ENCODE data around the gene ENAH. TPM values are rescaled to one million over a fixed set of nuclear protein-coding genes. Genes with fewer than 3 reads are reported as not detected.
A peak's percentile ranks its signal among the peaks of the same experiment; 100 is the strongest.

ENAH gene
- total and polyA plus RNA-seq, 4 donors: 15.5 to 89.4 (median 48.4) TPM

DNA sequence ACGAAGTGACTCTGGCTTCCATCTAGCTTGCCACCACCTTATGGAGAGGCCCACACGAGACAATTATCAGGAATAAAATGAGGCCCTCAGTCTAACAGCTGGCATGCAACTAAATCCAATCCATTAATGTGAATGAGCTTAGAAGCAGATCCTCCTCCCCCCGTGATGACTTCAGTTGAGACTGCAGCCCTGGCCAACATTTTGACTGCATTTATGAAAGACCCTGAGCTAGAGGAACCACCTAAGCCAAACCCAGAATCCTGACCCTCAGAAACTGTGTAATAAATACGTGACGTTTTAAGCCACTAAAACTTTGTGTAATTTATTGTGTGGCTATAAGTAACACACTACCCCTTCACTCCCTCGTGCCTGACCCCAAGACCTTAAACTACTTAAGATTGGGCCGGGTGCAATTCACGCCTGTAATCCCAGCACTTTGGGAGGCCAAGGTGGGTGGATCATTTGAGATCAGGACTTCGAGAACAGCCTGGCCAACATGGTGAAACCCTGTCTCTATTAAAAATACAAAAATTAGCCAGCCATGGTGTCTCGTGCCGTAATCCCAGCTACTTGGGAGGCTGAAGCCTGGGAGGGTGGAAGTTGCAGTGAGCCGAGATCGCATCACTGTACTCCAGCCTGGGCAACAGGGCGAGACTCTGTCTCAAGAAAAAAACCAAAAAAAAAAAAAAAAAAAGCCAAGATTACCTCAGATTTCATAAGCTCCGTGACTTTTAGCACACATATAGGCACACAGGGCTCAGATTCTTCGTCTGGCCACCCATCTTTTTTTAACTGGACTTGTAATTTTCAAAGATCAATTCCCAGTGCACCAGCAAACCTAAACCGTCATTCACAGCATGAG, 72.5 kb downstream of the ENAH start:
- no peak for DNase-seq
- H3K36me3 ChIP-seq (ENCODE audit: control insufficient read depth in 4 of 4, insufficient read depth in 4 of 4, low read length in 4 of 4): no peaks in the 10 kb centered on the region
- WGBS, 2 donors: 71 to 78% methylated on average over 17 of the region's 17 CpGs
- no peaks in the 10 kb centered on the region for H3K9me3 ChIP-seq (ENCODE audit: control insufficient read depth in 4 of 4, insufficient read depth in 3 of 4, low read length in 3 of 4)
- H3K27me3 ChIP-seq (ENCODE audit: control insufficient read depth in 3 of 3, insufficient read depth in 3 of 3, low read length in 2 of 3): no peaks in the 10 kb centered on the region
- peak overlapping the region in 1 of 2 donors; percentile 41 for H3K27ac ChIP-seq (ENCODE audit: low read depth in 1 of 2, low read length in 1 of 2)
- TF ChIP-seq, protein P1, sequence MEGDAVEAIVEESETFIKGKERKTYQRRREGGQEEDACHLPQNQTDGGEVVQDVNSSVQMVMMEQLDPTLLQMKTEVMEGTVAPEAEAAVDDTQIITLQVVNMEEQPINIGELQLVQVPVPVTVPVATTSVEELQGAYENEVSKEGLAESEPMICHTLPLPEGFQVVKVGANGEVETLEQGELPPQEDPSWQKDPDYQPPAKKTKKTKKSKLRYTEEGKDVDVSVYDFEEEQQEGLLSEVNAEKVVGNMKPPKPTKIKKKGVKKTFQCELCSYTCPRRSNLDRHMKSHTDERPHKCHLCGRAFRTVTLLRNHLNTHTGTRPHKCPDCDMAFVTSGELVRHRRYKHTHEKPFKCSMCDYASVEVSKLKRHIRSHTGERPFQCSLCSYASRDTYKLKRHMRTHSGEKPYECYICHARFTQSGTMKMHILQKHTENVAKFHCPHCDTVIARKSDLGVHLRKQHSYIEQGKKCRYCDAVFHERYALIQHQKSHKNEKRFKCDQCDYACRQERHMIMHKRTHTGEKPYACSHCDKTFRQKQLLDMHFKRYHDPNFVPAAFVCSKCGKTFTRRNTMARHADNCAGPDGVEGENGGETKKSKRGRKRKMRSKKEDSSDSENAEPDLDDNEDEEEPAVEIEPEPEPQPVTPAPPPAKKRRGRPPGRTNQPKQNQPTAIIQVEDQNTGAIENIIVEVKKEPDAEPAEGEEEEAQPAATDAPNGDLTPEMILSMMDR (IDR thresholded peaks at IDR 0.05; ENCODE audit: control extremely low read depth, extremely low read depth): no peak
- no peak for ATAC-seq (ENCODE audit: insufficient read depth, low FRiP score)
- no peak overlapping the region for H3K9ac ChIP-seq (ENCODE audit: insufficient read depth in 1 of 2, low read length in 2 of 2)
- no peak overlapping the region for H3K4me3 ChIP-seq
- peaks cover 6 to 51% (median 21%) of the 10 kb centered on the region in 5 donors for H3K4me1 ChIP-seq (ENCODE audit: control insufficient read depth in 5 of 5, insufficient read depth in 5 of 5, low read length in 5 of 5)

DNA sequence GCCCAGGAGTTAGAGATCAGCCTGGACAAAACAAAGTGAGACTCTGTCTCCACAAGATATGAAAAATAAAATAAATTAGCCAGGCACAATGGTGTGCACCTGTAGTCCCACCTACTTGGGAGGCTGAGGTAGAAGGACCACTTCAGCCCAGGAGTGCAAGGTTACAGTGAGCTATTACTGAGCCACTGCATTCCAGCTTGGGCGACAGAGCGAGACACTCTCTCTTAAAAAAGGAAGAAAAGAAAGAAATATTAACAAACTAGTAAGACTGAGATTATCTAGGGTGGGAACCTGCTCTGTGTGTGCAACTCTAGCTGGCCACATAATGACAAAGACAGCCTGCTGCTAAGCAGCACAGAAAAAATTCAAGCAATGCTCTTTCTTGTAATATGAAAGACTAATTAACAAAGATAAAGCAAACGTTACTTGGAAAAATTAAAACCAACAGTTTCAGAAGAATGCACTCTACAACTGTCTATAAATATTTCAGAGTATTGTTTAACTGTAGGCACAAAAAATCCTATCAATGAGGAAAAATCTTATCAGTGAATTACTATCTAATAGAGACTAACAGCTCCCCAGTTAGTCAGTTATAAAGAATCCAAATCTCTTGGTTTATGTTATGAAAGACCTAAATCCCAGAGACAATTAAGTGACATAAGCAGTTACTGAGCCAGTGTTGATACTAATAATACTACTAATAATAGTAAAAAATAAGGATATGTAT, 74.5 kb downstream of the ENAH start:
- DNase-seq: peak in 1 of 3 donors; percentile 36
- WGBS, 2 donors: 61 to 68% methylated on average over 3 of the region's 3 CpGs
- H3K27me3 ChIP-seq (ENCODE audit: control insufficient read depth in 3 of 3, insufficient read depth in 3 of 3, low read length in 2 of 3): no peaks in the 10 kb centered on the region
- H3K4me3 ChIP-seq: no peak overlapping the region
- no peaks in the 10 kb centered on the region for H3K36me3 ChIP-seq (ENCODE audit: control insufficient read depth in 4 of 4, insufficient read depth in 4 of 4, low read length in 4 of 4)
- no peak overlapping the region for H3K9ac ChIP-seq (ENCODE audit: insufficient read depth in 1 of 2, low read length in 2 of 2)
- peaks cover 4 to 51% (median 23%) of the 10 kb centered on the region in 5 donors for H3K4me1 ChIP-seq (ENCODE audit: control insufficient read depth in 5 of 5, insufficient read depth in 5 of 5, low read length in 5 of 5)
- no peaks in the 10 kb centered on the region for H3K9me3 ChIP-seq (ENCODE audit: control insufficient read depth in 4 of 4, insufficient read depth in 3 of 4, low read length in 3 of 4)
- TF ChIP-seq, protein P1 (IDR thresholded peaks at IDR 0.05; ENCODE audit: control extremely low read depth, extremely low read depth): no peak
- ATAC-seq (ENCODE audit: insufficient read depth, low FRiP score): no peak
- no peak overlapping the region for H3K27ac ChIP-seq (ENCODE audit: low read depth in 1 of 2, low read length in 1 of 2)

DNA sequence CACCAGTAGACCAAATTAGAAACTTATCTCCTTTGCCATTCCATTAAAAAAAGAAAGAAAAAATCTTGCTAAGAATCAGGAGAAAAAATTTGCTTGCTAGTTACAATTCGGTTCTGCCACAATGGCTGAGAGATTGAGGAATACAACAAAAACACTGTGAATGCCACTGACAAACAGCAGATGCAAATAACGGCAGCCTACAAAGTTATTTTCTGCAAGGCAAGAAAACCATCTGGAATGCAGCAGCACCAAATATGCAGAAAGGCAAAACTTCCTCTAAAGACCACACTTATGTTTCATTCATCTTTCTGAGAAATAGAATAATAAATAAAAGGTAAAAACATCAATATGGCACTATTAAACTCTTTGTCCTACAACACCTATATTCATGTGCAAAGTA, 75.7 kb downstream of the ENAH start:
- Histone ChIP-seq H3K27me3 (ENCODE audit: control insufficient read depth in 3 of 3, insufficient read depth in 3 of 3, low read length in 2 of 3) (no peaks in the 10 kb centered on the region), H3K36me3 (ENCODE audit: control insufficient read depth in 4 of 4, insufficient read depth in 4 of 4, low read length in 4 of 4) (no peaks in the 10 kb centered on the region), H3K9ac (ENCODE audit: insufficient read depth in 1 of 2, low read length in 2 of 2) (no peak overlapping the region), H3K9me3 (ENCODE audit: control insufficient read depth in 4 of 4, insufficient read depth in 3 of 4, low read length in 3 of 4) (no peaks in the 10 kb centered on the region), H3K4me3 (no peak overlapping the region), H3K4me1 (ENCODE audit: control insufficient read depth in 5 of 5, insufficient read depth in 5 of 5, low read length in 5 of 5) (peaks cover 4 to 51% (median 26%) of the 10 kb centered on the region in 5 donors), H3K27ac (ENCODE audit: low read depth in 1 of 2, low read length in 1 of 2) (no peak overlapping the region)
- TF ChIP-seq, protein P1 (IDR thresholded peaks at IDR 0.05; ENCODE audit: control extremely low read depth, extremely low read depth): no peak
- 71 to 82% methylated on average over 2 of the region's 2 CpGs for WGBS, 2 donors
- ATAC-seq (ENCODE audit: insufficient read depth, low FRiP score) (no peak), DNase-seq (peak in 2 of 3 donors; percentile 43 to 51)

Data from lung (tissue), 12 donors.